HG03442 (cell line): ENCODE results near the gene ARL4C.

Experiments
- ATAC-seq: cut with Tn5 transposase; IDR thresholded peaks from one replicate; pipeline ENCODE4 v1.9.1; 2021; ENCODE audit warnings: mild to moderate bottlenecking, moderate library complexity; ENCODE audit not compliant: unreplicated experiment

ARL4C gene

GRCh38 chr2:234448506-234449184 lies 48.2 kb downstream of the ARL4C start:
- ATAC-seq, result no peak

GRCh38 chr2:234447963-234448362 lies 48.9 kb downstream of the ARL4C start:
- ATAC-seq, result no peak

- ATAC-seq, result no peak
Measured at GRCh38 chr2:234447189-234447588, 49.7 kb downstream of the ARL4C start.

GRCh38 chr2:234446404-234447076 lies 50.3 kb downstream of the ARL4C start:
- ATAC-seq, result peak; percentile 88

DNA sequence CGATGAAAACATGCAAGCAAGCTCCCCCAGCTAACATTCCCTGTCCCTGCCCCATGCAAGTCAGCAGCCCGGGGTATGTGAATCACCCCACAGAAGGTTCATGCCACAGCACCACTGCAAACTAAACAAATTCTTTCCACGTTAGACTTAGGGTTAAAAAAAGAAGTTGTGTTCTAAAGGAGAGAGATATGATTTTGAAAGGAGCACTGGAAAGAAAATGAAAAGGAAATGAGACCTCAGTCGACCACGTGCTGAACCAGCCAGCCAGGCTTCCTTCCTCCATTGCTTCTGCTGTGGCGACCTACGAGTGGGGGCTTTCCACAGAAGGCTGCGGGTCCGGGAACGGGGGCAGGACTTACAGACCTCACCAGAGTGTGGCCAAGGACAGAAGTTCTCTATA lies 52.0 kb downstream of the ARL4C start:
- ATAC-seq, result no peak

DNA sequence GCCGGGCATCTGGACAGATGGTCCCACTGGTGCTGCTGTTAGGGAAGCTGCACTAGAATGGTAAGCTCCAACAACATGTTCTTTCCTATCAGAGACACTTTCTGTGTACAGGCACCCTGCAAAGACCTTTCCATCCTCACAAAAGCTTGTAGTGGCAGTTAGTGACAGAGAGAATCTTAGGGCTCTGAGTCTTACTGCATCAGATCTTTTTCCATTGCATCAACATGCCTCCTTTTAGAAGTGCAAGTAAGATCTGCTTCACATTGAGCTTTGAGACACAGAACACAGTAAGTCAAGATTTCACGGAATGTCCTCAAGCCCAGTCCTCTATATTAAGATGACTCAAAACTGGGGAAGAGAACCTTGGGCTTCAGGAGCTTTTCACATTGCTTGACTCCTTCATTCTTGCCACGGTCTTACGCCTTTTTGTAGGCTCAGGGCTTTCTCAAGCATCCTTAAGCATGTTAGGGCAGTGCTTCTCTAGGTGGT lies 52.6 kb downstream of the ARL4C start:
- no peak for ATAC-seq
